HepG2 (cell line): ENCODE results near the gene CDK7. TPM values are rescaled to one million over a fixed set of nuclear protein-coding genes. Genes with fewer than 3 reads are reported as not detected.

Experiments
- ATAC-seq: fragments of 200-7000 bp; cut with Tn5 transposase; 3 replicates; pipeline ENCODE4 v1.9.1; 2020; ENCODE audit warnings: mild to moderate bottlenecking, moderate library complexity
- BruUV-seq: library from RNA; stranded (reverse); fragments of 400-500 nt; replicated peaks from 2 replicates; lab custom pipeline; 2021; lab: Mats Ljungman, UMichigan
- CTCF ChIA-PET: fragments of 300-600 bp; formaldehyde crosslinking; extraction: SDS; loops from one replicate; lab custom pipeline; 2021; ENCODE audit warnings: low total read pairs, inconsistent platforms, low intra/inter-chr PET ratio; lab: Yijun Ruan, JAX
- POLR2A ChIA-PET: fragments of 350-600 bp; sonication (Branson Sonifier 250); formaldehyde crosslinking; loops from one replicate; lab custom pipeline; 2020; ENCODE audit warnings: antibody characterized with exemption, inconsistent platforms; lab: Yijun Ruan, JAX
- DNase-seq: peaks from one replicate; pipeline ENCODE4 v3.0.0-alpha.2; 2015; ENCODE audit warnings: low spot score
- FAIRE-seq: peaks from 3 replicates; lab custom pipeline; 2011; peaks lifted over from hg19 to GRCh38; lab: Jason Lieb, UNC
- H2AFZ ChIP-seq: one replicate; pipeline ENCODE4 v1.6.1; 2011; ENCODE audit warnings: low read length, inconsistent platforms
- H3K27ac ChIP-seq: fragments of 300-600 bp; 3 replicates; pipeline ENCODE4 v1.8.0; 2011; ENCODE audit warnings: mixed run types, mild to moderate bottlenecking, mixed read lengths, low read length, inconsistent platforms; ENCODE audit not compliant: insufficient read depth; ENCODE audit errors: extremely low read length
- H3K27me3 ChIP-seq, 2 experiments: fragments of 200-600 bp in 1 of 2; 2 replicates in 1 of 2; 3 replicates in 1 of 2; pipeline versions ENCODE4 v1.6.0 to v1.8.0; 2011; ENCODE audit warnings: low read length in 2 of 2, mild to moderate bottlenecking in 2 of 2, moderate library complexity in 2 of 2, inconsistent platforms in 1 of 2; ENCODE audit not compliant: insufficient read depth in 2 of 2, control insufficient read depth in 1 of 2
- H3K36me3 ChIP-seq, 2 experiments: fragments of 200-600 bp in 1 of 2; replicated peaks in 1 of 2; 2 replicates in 1 of 2; 3 replicates in 1 of 2; pipeline versions ENCODE4 v1.5.1 to v1.8.0; 2011; ENCODE audit warnings: low read length in 2 of 2, inconsistent platforms in 1 of 2; ENCODE audit not compliant: insufficient read depth in 2 of 2, control insufficient read depth in 1 of 2
- H3K4me1 ChIP-seq: 2 replicates; pipeline ENCODE4 v1.5.1; 2012; ENCODE audit warnings: low read length, inconsistent platforms; ENCODE audit not compliant: insufficient read depth
- H3K4me2 ChIP-seq: 2 replicates; pipeline ENCODE4 v1.6.0; 2011; ENCODE audit warnings: low read depth, low read length, inconsistent platforms
- H3K4me3 ChIP-seq, 3 experiments: fragments of 200-600 bp in 1 of 3; sonication (generic), shearing (Covaris generic) in 1 of 3; replicated peaks in 1 of 3; 2 replicates each; pipeline ENCODE4 v1.5.1; 2011 to 2016; ENCODE audit warnings: low read length in 3 of 3, inconsistent platforms in 2 of 3, low read depth in 2 of 3, mild to moderate bottlenecking in 2 of 3, control low read depth in 1 of 3, mixed read lengths in 1 of 3; ENCODE audit not compliant: insufficient read depth in 1 of 3
- H3K79me2 ChIP-seq: one replicate; pipeline ENCODE4 v1.6.1; 2011; ENCODE audit warnings: low read length, inconsistent platforms; ENCODE audit not compliant: insufficient read depth
- H3K9ac ChIP-seq: 2 replicates; pipeline ENCODE4 v1.6.0; 2011; ENCODE audit warnings: mild to moderate bottlenecking, low read depth, low read length, inconsistent platforms; ENCODE audit not compliant: insufficient read depth
- H3K9me3 ChIP-seq: 2 replicates; pipeline ENCODE4 v1.5.1; 2012; ENCODE audit warnings: mild to moderate bottlenecking, low read length
- H4K20me1 ChIP-seq: 2 replicates; pipeline ENCODE4 v1.6.0; 2011; ENCODE audit warnings: inconsistent platforms, mild to moderate bottlenecking, low read length, moderate library complexity; ENCODE audit not compliant: insufficient read depth
- ARID5B ChIP-seq: IDR thresholded peaks from 2 replicates; pipeline ENCODE4 v1.4.0; 2020; ENCODE audit warnings: mild to moderate bottlenecking, missing genetic modification reagents
- ATF4 ChIP-seq, 2 experiments: fragments of 450-650 bp in 1 of 2; sonication (generic) in 1 of 2; formaldehyde crosslinking; IDR thresholded peaks; 2 replicates each; pipeline versions ENCODE4 v1.5.0 to v1.8.0; 2020 to 2022; ENCODE audit warnings: mild to moderate bottlenecking in 1 of 2, missing genetic modification reagents in 1 of 2
- EP300 ChIP-seq, 3 experiments: sonication (generic) in 1 of 3; formaldehyde crosslinking in 1 of 3; IDR thresholded peaks; 2 replicates each; pipeline versions ENCODE4 v1.5.1 to v1.6.1; 2011 to 2020; ENCODE audit warnings: low read depth in 2 of 3, low read length in 2 of 3, borderline replicate concordance in 1 of 3, improper control_type of control experiment in 1 of 3, mild to moderate bottlenecking in 1 of 3, missing genetic modification reagents in 1 of 3, moderate library complexity in 1 of 3
- FOSL2 ChIP-seq: sonication (generic); formaldehyde crosslinking; IDR thresholded peaks from 2 replicates; pipeline ENCODE4 v1.4.0; 2020; ENCODE audit warnings: missing genetic modification reagents
- FOXP1 ChIP-seq, 2 experiments: fragments of 450-650 bp in 1 of 2; IDR thresholded peaks; 2 replicates each; pipeline ENCODE4 v1.6.1; 2017 to 2018; ENCODE audit warnings: antibody characterized with exemption in 1 of 2
- GATAD2A ChIP-seq: IDR thresholded peaks from 2 replicates; pipeline ENCODE4 v1.6.1; 2016
- GFI1 ChIP-seq: sonication (generic); formaldehyde crosslinking; IDR thresholded peaks from 2 replicates; pipeline ENCODE4 v1.5.0; 2020; ENCODE audit warnings: missing genetic modification reagents, mild to moderate bottlenecking, borderline replicate concordance
- HNRNPH1 ChIP-seq: fragments of 200-400 bp; formaldehyde crosslinking; optimal IDR thresholded peaks from 2 replicates; pipeline ENCODE3; 2017; ENCODE audit warnings: mild to moderate bottlenecking, low read depth, low read length
- JUNB ChIP-seq: sonication (generic); formaldehyde crosslinking; IDR thresholded peaks from 2 replicates; pipeline ENCODE4 v1.8.0; 2022; ENCODE audit warnings: missing genetic modification reagents, mild to moderate bottlenecking, borderline replicate concordance
- PAF1 ChIP-seq: IDR thresholded peaks from 2 replicates; pipeline ENCODE4 v1.6.1; 2016; ENCODE audit warnings: missing genetic modification reagents, missing compliant biosample characterization
- RARA ChIP-seq: IDR thresholded peaks from 2 replicates; pipeline ENCODE4 v1.6.1; 2016; ENCODE audit warnings: missing genetic modification reagents, missing compliant biosample characterization
- RXRA ChIP-seq: sonication (generic); formaldehyde crosslinking; IDR thresholded peaks from 2 replicates; pipeline ENCODE4 v1.5.1; 2020; ENCODE audit warnings: missing genetic modification reagents
- SAP130 ChIP-seq: IDR thresholded peaks from 2 replicates; pipeline ENCODE4 v1.6.1; 2016; ENCODE audit warnings: low read depth
- ZBTB20 ChIP-seq: sonication (generic); formaldehyde crosslinking; IDR thresholded peaks from 2 replicates; pipeline ENCODE4 v1.8.1; 2023; ENCODE audit warnings: missing genetic modification reagents, low read depth, mild to moderate bottlenecking, borderline replicate concordance
- ZNF292 ChIP-seq: sonication (generic); formaldehyde crosslinking; IDR thresholded peaks from 2 replicates; pipeline ENCODE4 v1.8.1; 2022; ENCODE audit warnings: mild to moderate bottlenecking, low read depth, missing genetic modification reagents, borderline replicate concordance
- ZNF660 ChIP-seq: sonication (generic); formaldehyde crosslinking; IDR thresholded peaks from 2 replicates; pipeline ENCODE4 v1.5.1; 2020; ENCODE audit warnings: mild to moderate bottlenecking, low read depth, missing genetic modification reagents, borderline replicate concordance
- ZNF850 ChIP-seq: sonication (generic); formaldehyde crosslinking; conservative IDR thresholded peaks from 2 replicates; pipeline ENCODE4 v1.9.0; 2021; ENCODE audit warnings: mild to moderate bottlenecking, missing genetic modification reagents
- whole genome bisulfite sequencing: methylation state at CpG from one replicate; pipeline ENCODE4 v1.1.6; 2017; ENCODE audit warnings: low lambda C conversion rate; 5-methylcytosine and 5-hydroxymethylcytosine counted together
- in situ Hi-C: cut with HindIII; loops from 2 replicates; pipeline ENCODE4 v1.10.0; 2017; ENCODE audit warnings: low pct_unique_long_range_greater_than_20kb; ENCODE audit not compliant: extremely low pct_ligation_motif_present
- intact Hi-C: fragments of 100-400 bp; cut with micrococcal nuclease; formaldehyde crosslinking; loops from one replicate; pipeline ENCODE4 v1.10.0; 2022; ENCODE audit not compliant: unreplicated experiment
- polyA plus RNA-seq, 8 experiments: library from polyadenylated mRNA; depleted of rRNA in 3 of 8; stranded (reverse) in 7 of 8; unstranded in 1 of 8; fragments of >200 nt; fragmentation: Illumina TruSeq in 4 of 8; extraction: Trizol in 4 of 8; gene quantifications; 2 replicates each; pipeline versions ENCODE4 v1.2.1 to v1.2.3, GENCODE V29; 2011 to 2016; ENCODE audit warnings: low read depth in 4 of 8, missing spikeins in 1 of 8, mixed read lengths in 1 of 8; ENCODE audit not compliant: insufficient read depth in 1 of 8
- total RNA-seq, 5 experiments: library from RNA; depleted of rRNA; stranded (reverse); fragments of >200 nt; fragmentation: Illumina TruSeq; extraction: Trizol; gene quantifications; 2 replicates each; pipeline ENCODE4 v1.2.3, GENCODE V29; 2016; ENCODE audit warnings: low read depth in 1 of 5

CDK7 gene
- total and polyA plus RNA-seq, 2 of the 13 experiments (the other 11 are each of a cell fraction or from before 2014, with no cell fraction given): 41.2 to 54.9 TPM

- intact Hi-C loops (no loop called here), in situ Hi-C loops (no loop called here)
- no peaks in the 10 kb centered on the region for H3K9me3 ChIP-seq
- H3K79me2 ChIP-seq: no peaks in the 10 kb centered on the region
- H3K4me1 ChIP-seq: peaks cover 8% of the 10 kb centered on the region
- H3K4me2 ChIP-seq: no peak overlapping the region
- H2AFZ ChIP-seq: no peak overlapping the region
- H3K36me3 ChIP-seq: peaks cover 2 to 8% of the 10 kb centered on the region in 2 experiments; a peak in 2 of 5 replicates
- no peak overlapping the region for H3K4me3 ChIP-seq
- H3K27me3 ChIP-seq: no peaks in the 10 kb centered on the region
- BruUV-seq: no TSS peak
- ChIA-PET CTCF (no interaction called here), POLR2A (no interaction called here)
- no peak overlapping the region for H3K9ac ChIP-seq
- ATAC-seq: peak; percentile 68
- 95% methylated on average over 5 of the region's 5 CpGs for WGBS
- no peaks in the 10 kb centered on the region for H4K20me1 ChIP-seq
- peak; percentile 57 for DNase-seq
- H3K27ac ChIP-seq: no peak overlapping the region
- FAIRE-seq: no peak
- TF ChIP-seq FOXP1 (IDR thresholded peaks at IDR 0.05) (no peak), FOXP1 (CRISPR knock-in tag; IDR thresholded peaks at IDR 0.05) (0 out of 2 replicates have a peak, but pooled peaks have one; percentile 17), JUNB (peak; percentile 57; the same call in 1 of the 2 replicates), HNRNPH1 (no peak), ZBTB20 (CRISPR knock-in tag) (0 out of 2 replicates have a peak, but pooled peaks have one; percentile 57), ZNF660 (CRISPR knock-in tag) (no peak), RXRA (peak; percentile 19; the same call in 1 of the 2 replicates), FOSL2 (CRISPR knock-in tag) (peak; percentile 92), EP300 (IDR thresholded peaks at IDR 0.05; ENCODE audit: low read depth in 2 of 2, low read length in 2 of 2) (0 out of 4 replicates have a peak, but pooled peaks of 1 of the 2 experiments have one; percentile 23), EP300 (CRISPR knock-in tag; IDR thresholded peaks at IDR 0.05; ENCODE audit: borderline replicate concordance) (no peak), RARA (CRISPR knock-in tag) (peak; percentile 33; the same call in 1 of the 2 replicates), ARID5B (peak; percentile 49; the same call in 1 of the 2 replicates), GFI1 (CRISPR knock-in tag) (peak; percentile 71), GATAD2A (0 out of 2 replicates have a peak, but pooled peaks have one; percentile 32), ZNF292 (CRISPR knock-in tag) (no peak), ZNF850 (CRISPR knock-in tag) (no peak), PAF1 (CRISPR knock-in tag) (no peak), SAP130 (CRISPR knock-in tag) (peak; percentile 32; the same call in 1 of the 2 replicates), ATF4 (CRISPR knock-in tag; IDR thresholded peaks at IDR 0.05) (peak in 1 of 2 experiments; percentile 70; a peak in 2 of 4 replicates)
Measured at GRCh38 chr5:69206528-69207190, 28.0 kb upstream of the CDK7 start.
